Neural cell (in vitro differentiated cells): ENCODE data around the gene TBX18. TPM values are rescaled to one million over a fixed set of nuclear protein-coding genes. Genes with fewer than 3 reads are reported as not detected.

ENCODE experiments used
- H2AFZ ChIP-seq: fragments of 200-600, 300-800 bp; sonication (generic), shearing (Covaris generic); 2 replicates; pipeline ENCODE4 v1.6.0; 2014; ENCODE audit warnings: low read depth, mild to moderate bottlenecking, antibody characterized with exemption, low read length, moderate library complexity
- H3F3A ChIP-seq: fragments of 200-600 bp; shearing (Covaris generic); 2 replicates; pipeline ENCODE4 v1.6.1; 2016; ENCODE audit warnings: mild to moderate bottlenecking, moderate library complexity, mixed read lengths, antibody characterized with exemption, low read length; ENCODE audit not compliant: insufficient read depth, poor library complexity, severe bottlenecking
- H3K27ac ChIP-seq: fragments of 200-600, 300-800 bp; sonication (generic), shearing (Covaris generic); 2 replicates; pipeline ENCODE4 v1.5.1; 2014; ENCODE audit warnings: mild to moderate bottlenecking, low read length, moderate library complexity
- H3K27me3 ChIP-seq: fragments of 300-800, 200-600 bp; sonication (generic), shearing (Covaris generic); 2 replicates; pipeline ENCODE4 v1.6.0; 2014; ENCODE audit warnings: mild to moderate bottlenecking, low read depth, low read length, moderate library complexity; ENCODE audit not compliant: insufficient read depth
- H3K36me3 ChIP-seq: fragments of 300-800, 200-600 bp; sonication (generic), shearing (Covaris generic); 2 replicates; pipeline ENCODE4 v1.5.1; 2014; ENCODE audit warnings: mild to moderate bottlenecking, antibody characterized with exemption, low read length, moderate library complexity; ENCODE audit not compliant: insufficient read depth
- H3K4me2 ChIP-seq: fragments of 300-800, 200-600 bp; sonication (generic), shearing (Covaris generic); 2 replicates; pipeline ENCODE4 v1.6.0; 2014; ENCODE audit warnings: mild to moderate bottlenecking, low read length
- H3K4me3 ChIP-seq: fragments of 300-800, 200-600 bp; sonication (generic), shearing (Covaris generic); 2 replicates; pipeline ENCODE4 v1.5.1; 2014; ENCODE audit warnings: mild to moderate bottlenecking, low read length, moderate library complexity
- H3K79me2 ChIP-seq: fragments of 200-600 bp; shearing (Covaris generic); replicated peaks from 2 replicates; pipeline ENCODE4 v1.6.0; 2014; ENCODE audit warnings: mild to moderate bottlenecking, low read length, moderate library complexity; ENCODE audit not compliant: insufficient read depth
- H3K9ac ChIP-seq: fragments of 300-800, 200-600 bp; sonication (generic), shearing (Covaris generic); 2 replicates; pipeline ENCODE4 v1.6.1; 2016; ENCODE audit warnings: mild to moderate bottlenecking, low read length, mixed read lengths
- H3K9me2 ChIP-seq: fragments of 200-600 bp; shearing (Covaris generic); 2 replicates; pipeline ENCODE4 v1.6.1; 2016; ENCODE audit warnings: mild to moderate bottlenecking, low read length, mixed read lengths; ENCODE audit not compliant: insufficient read depth
- H3K9me3 ChIP-seq: fragments of 200-600, 300-800 bp; sonication (generic), shearing (Covaris generic); 2 replicates; pipeline ENCODE4 v1.6.1; 2016; ENCODE audit warnings: mild to moderate bottlenecking, mixed run types, low read length, moderate library complexity, mixed read lengths
- H4K20me1 ChIP-seq: fragments of 200-600 bp; shearing (Covaris generic); 2 replicates; pipeline ENCODE4 v1.6.1; 2016; ENCODE audit warnings: mild to moderate bottlenecking, mixed run types; ENCODE audit not compliant: insufficient read depth
- CTCF ChIP-seq: fragments of 450-650 bp; IDR thresholded peaks from 2 replicates; pipeline ENCODE4 v1.5.1; 2014; ENCODE audit warnings: antibody characterized with exemption, mild to moderate bottlenecking, moderate library complexity; ENCODE audit not compliant: poor library complexity, severe bottlenecking
- EP300 ChIP-seq: fragments of 450-650 bp; conservative IDR thresholded peaks from 2 replicates; pipeline ENCODE4 v1.6.1; 2014; ENCODE audit warnings: antibody characterized with exemption, mild to moderate bottlenecking, moderate library complexity; ENCODE audit not compliant: poor library complexity, severe bottlenecking
- EZH2 ChIP-seq: fragments of 200-600, 300-800 bp; shearing (Covaris generic), sonication (generic); IDR thresholded peaks from 2 replicates; pipeline ENCODE4 v1.6.1; 2014; ENCODE audit warnings: antibody characterized with exemption, low read length, borderline replicate concordance, mild to moderate bottlenecking; ENCODE audit not compliant: insufficient read depth, poor library complexity, severe bottlenecking
- MXI1 ChIP-seq: fragments of 450-650 bp; conservative IDR thresholded peaks from 2 replicates; pipeline ENCODE4 v1.6.1; 2014; ENCODE audit warnings: antibody characterized with exemption, mild to moderate bottlenecking; ENCODE audit not compliant: poor library complexity, severe bottlenecking
- POLR2AphosphoS5 ChIP-seq: IDR thresholded peaks from 2 replicates; pipeline ENCODE4 v1.6.1; 2012
- RAD21 ChIP-seq: fragments of 450-650 bp; conservative IDR thresholded peaks from 2 replicates; pipeline ENCODE4 v1.6.1; 2014; ENCODE audit warnings: antibody characterized with exemption, mild to moderate bottlenecking, moderate library complexity
- REST ChIP-seq: IDR thresholded peaks from 2 replicates; pipeline ENCODE4 v1.6.1; 2012; ENCODE audit warnings: borderline replicate concordance
- SMC3 ChIP-seq: fragments of 450-650 bp; conservative IDR thresholded peaks from 2 replicates; pipeline ENCODE4 v1.6.1; 2014; ENCODE audit warnings: antibody characterized with exemption, mild to moderate bottlenecking, moderate library complexity; ENCODE audit not compliant: poor library complexity
- TAF1 ChIP-seq: IDR thresholded peaks from 2 replicates; pipeline ENCODE4 v1.6.1; 2012; ENCODE audit warnings: low read depth
- polyA plus RNA-seq: library from polyadenylated mRNA; depleted of rRNA; stranded (reverse); fragments of >200 nt; gene quantifications from 2 replicates; pipeline ENCODE4 v1.2.3, GENCODE V29; 2014

TBX18 gene
- polyA plus RNA-seq, 1 donor from 2014 or later: not detected

- Histone ChIP-seq H3K4me2 (no peak overlapping the region), H3F3A (no peaks in the 10 kb centered on the region), H3K79me2 (no peaks in the 10 kb centered on the region), H4K20me1 (no peaks in the 10 kb centered on the region), H3K9ac (no peak overlapping the region), H3K27me3 (no peaks in the 10 kb centered on the region), H3K9me2 (no peaks in the 10 kb centered on the region), H3K4me3 (no peak overlapping the region), H2AFZ (no peak overlapping the region), H3K27ac (no peak overlapping the region), H3K9me3 (no peaks in the 10 kb centered on the region), H3K36me3 (no peaks in the 10 kb centered on the region)
- TF ChIP-seq CTCF: no peak
- no peak for TF ChIP-seq TAF1
- TF ChIP-seq MXI1: no peak
- no peak for TF ChIP-seq RAD21
- no peak for TF ChIP-seq REST
- TF ChIP-seq EZH2: no peak
- no peak for TF ChIP-seq EP300
- no peak for TF ChIP-seq POLR2AphosphoS5
- TF ChIP-seq SMC3: no peak
Measured at GRCh38 chr6:84749181-84749580, 15.2 kb downstream of the TBX18 start.

- Histone ChIP-seq H3K9ac (no peak overlapping the region), H3F3A (no peaks in the 10 kb centered on the region), H3K36me3 (no peaks in the 10 kb centered on the region), H3K9me2 (no peaks in the 10 kb centered on the region), H3K4me2 (no peak overlapping the region), H3K27me3 (no peaks in the 10 kb centered on the region), H3K4me3 (no peak overlapping the region), H4K20me1 (no peaks in the 10 kb centered on the region), H3K79me2 (no peaks in the 10 kb centered on the region), H3K27ac (no peak overlapping the region), H2AFZ (no peak overlapping the region), H3K9me3 (no peaks in the 10 kb centered on the region)
- TF ChIP-seq TAF1 (no peak), REST (no peak), EZH2 (no peak), RAD21 (no peak), EP300 (no peak), CTCF (no peak), POLR2AphosphoS5 (no peak), SMC3 (no peak), MXI1 (no peak)
Measured at GRCh38 chr6:84748376-84748775, 16.0 kb downstream of the TBX18 start.
